ENCODE measurements around the gene DOK4. TPM values are rescaled to one million over a fixed set of nuclear protein-coding genes. Genes with fewer than 3 reads are reported as not detected.
A peak's percentile ranks its signal among the peaks of the same experiment; 100 is the strongest.

Gene DOK4
- total RNA-seq, 1 experiment from 2014 or later, result 23.0 TPM

DNA sequence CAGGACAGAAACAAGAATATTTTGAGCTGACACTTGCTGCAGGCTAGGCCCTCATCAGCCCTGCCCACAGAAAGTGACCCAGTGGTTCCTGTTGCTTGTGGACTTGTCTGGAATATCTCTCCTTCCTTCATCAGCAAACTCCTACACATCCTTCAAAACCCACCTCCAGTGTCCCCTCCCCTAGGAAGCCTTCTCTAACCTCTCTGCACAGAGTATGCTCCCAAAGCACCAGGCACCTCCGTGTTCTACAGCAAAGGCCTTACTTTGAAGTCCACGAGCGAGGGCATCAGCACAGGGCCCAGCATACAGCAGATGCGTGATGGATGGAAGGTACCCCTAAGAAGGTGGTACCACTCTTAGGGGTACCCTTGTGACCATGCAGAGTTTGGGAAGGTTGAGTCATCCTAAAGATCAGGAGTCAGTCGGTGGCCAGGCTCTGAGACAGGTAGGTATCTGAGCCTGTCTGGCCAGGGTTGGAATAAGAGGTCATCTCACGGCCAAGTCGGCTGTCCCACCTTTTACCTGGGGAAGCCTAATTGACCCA is 48.1 kb upstream of the DOK4 start:
- H3K27ac Mint-ChIP-seq (ENCODE audit: unreplicated experiment), result no peak overlapping the region
- TF ChIP-seq, protein P1, sequence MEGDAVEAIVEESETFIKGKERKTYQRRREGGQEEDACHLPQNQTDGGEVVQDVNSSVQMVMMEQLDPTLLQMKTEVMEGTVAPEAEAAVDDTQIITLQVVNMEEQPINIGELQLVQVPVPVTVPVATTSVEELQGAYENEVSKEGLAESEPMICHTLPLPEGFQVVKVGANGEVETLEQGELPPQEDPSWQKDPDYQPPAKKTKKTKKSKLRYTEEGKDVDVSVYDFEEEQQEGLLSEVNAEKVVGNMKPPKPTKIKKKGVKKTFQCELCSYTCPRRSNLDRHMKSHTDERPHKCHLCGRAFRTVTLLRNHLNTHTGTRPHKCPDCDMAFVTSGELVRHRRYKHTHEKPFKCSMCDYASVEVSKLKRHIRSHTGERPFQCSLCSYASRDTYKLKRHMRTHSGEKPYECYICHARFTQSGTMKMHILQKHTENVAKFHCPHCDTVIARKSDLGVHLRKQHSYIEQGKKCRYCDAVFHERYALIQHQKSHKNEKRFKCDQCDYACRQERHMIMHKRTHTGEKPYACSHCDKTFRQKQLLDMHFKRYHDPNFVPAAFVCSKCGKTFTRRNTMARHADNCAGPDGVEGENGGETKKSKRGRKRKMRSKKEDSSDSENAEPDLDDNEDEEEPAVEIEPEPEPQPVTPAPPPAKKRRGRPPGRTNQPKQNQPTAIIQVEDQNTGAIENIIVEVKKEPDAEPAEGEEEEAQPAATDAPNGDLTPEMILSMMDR (IDR thresholded peaks at IDR 0.05; ENCODE audit: unreplicated experiment), result no peak
- intact Hi-C loops (cut with micrococcal nuclease; ENCODE audit: unreplicated experiment), result no loop called here
- peak overlapping the region; percentile 66 for H3K4me3 Mint-ChIP-seq (ENCODE audit: low read depth, unreplicated experiment)
- H3K9me3 Mint-ChIP-seq (ENCODE audit: low read depth, unreplicated experiment), result no peaks in the 10 kb centered on the region
- no TSS peak for BruUV-seq (replicated peaks)
- peaks cover 43% of the 10 kb centered on the region for H3K4me1 Mint-ChIP-seq (ENCODE audit: low read depth, unreplicated experiment)
- no peak for DNase-seq
- H3K27me3 Mint-ChIP-seq (ENCODE audit: unreplicated experiment), result peaks cover 52% of the 10 kb centered on the region
- peaks cover 20% of the 10 kb centered on the region for H3K36me3 Mint-ChIP-seq (ENCODE audit: insufficient read depth, unreplicated experiment)
- CTCF ChIA-PET, result no interaction called here

DNA sequence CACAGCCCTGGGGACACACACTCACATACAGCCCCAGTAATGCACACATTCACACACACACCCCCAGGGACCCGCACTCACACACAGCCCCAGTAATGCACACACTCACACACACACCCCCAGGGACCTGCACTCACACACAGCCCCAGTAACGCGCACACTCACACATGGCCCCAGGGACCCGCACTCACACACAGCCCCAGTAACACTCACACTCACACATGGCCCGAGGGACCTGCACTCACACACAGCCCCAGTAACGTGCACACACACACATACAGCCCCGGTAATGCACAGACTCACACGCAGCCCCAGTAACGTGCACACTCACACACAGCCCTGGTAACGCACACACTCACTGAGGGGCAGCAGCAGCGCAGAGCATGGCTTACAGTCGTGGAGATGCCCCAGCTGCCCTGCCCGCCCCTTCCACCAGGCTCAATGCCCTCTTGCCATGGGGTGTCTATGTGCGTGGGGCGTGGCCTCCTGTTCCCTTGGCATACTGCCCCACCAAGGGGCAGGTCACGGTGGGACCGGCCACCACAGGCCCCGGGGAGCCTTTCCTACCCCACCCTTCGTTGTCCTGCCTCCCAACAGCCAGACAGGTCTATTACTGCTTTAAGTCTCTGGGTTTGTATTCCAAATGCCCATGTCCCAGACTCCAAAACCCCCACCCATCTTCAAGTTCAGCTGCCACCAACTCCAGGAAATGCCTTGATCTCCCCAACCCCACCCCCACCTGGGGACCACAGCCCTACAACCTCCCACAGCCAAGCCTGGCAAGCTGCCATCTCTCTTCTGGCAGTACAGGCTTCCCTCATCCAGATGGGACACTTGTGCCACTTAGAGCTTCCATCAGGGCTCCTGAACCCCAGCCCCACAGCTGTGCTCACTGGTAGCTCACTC is 47.4 kb upstream of the DOK4 start:
- peaks cover 20% of the 10 kb centered on the region for H3K36me3 Mint-ChIP-seq (ENCODE audit: insufficient read depth, unreplicated experiment)
- intact Hi-C loops (cut with micrococcal nuclease; ENCODE audit: unreplicated experiment), result no loop called here
- no peak overlapping the region for H3K27ac Mint-ChIP-seq (ENCODE audit: unreplicated experiment)
- H3K4me3 Mint-ChIP-seq (ENCODE audit: low read depth, unreplicated experiment), result no peak overlapping the region
- TF ChIP-seq, protein P1 (IDR thresholded peaks at IDR 0.05; ENCODE audit: unreplicated experiment), result no peak
- H3K27me3 Mint-ChIP-seq (ENCODE audit: unreplicated experiment), result peaks cover 50% of the 10 kb centered on the region
- no peaks in the 10 kb centered on the region for H3K9me3 Mint-ChIP-seq (ENCODE audit: low read depth, unreplicated experiment)
- BruUV-seq (replicated peaks), result no TSS peak
- CTCF ChIA-PET, result no interaction called here
- peaks cover 47% of the 10 kb centered on the region for H3K4me1 Mint-ChIP-seq (ENCODE audit: low read depth, unreplicated experiment)
- peak; percentile 47 for DNase-seq

DNA sequence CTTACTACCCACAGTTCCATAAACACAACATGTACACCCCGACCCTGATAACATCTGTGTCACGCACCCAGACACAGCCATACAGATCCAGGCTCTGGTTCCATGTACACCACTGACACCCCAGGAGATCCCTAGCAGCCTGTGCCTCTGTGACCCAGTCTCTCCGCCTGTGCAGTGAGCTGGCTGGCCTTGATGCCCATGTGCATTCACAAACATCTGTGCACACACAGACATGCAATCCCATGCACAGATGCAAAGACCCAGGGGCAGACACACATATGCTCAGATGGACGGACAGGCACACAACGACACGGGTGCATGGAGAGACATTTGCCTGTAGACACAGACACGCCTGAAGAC is 46.0 kb upstream of the DOK4 start:
- intact Hi-C loops (cut with micrococcal nuclease; ENCODE audit: unreplicated experiment), result no loop called here
- Mint-ChIP-seq H3K4me1 (ENCODE audit: low read depth, unreplicated experiment) (peaks cover 47% of the 10 kb centered on the region), H3K27me3 (ENCODE audit: unreplicated experiment) (peaks cover 35% of the 10 kb centered on the region), H3K36me3 (ENCODE audit: insufficient read depth, unreplicated experiment) (peaks cover 19% of the 10 kb centered on the region), H3K4me3 (ENCODE audit: low read depth, unreplicated experiment) (no peak overlapping the region), H3K27ac (ENCODE audit: unreplicated experiment) (no peak overlapping the region), H3K9me3 (ENCODE audit: low read depth, unreplicated experiment) (no peaks in the 10 kb centered on the region)
- CTCF ChIA-PET, result no interaction called here
- no peak for DNase-seq
- no TSS peak for BruUV-seq (replicated peaks)
- TF ChIP-seq, protein P1 (IDR thresholded peaks at IDR 0.05; ENCODE audit: unreplicated experiment), result no peak

DNA sequence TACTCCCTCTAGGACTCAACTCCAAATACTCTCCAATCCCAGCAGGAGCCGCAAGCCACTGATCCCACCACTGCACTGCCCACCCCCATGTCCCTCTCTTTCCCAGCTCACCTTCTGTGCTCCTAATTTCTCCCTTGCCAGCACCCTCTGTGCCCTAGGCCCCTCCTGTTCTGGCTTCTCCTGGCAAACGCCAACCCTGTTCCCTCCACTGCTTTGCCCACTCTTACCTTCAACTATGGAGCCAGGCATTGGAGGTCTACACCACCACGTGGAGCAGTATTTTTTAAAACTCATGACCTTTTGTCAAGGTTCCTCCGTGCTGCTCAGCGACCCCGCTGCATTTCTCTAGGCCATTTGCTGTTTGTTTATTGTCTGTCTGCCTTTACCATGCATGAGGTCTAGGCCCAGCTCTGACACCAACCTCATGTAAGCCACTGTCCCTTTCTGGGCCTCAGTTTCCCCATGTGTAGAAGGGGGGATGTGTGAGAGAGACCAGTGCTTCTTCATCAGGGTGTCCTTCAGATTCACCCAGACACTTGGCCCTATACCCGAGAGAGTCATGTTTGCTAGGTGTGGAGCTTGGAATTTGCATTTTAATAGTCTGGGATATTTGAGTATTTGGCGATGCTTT is 45.5 kb upstream of the DOK4 start:
- CTCF ChIA-PET, result no interaction called here
- peaks cover 47% of the 10 kb centered on the region for H3K4me1 Mint-ChIP-seq (ENCODE audit: low read depth, unreplicated experiment)
- H3K4me3 Mint-ChIP-seq (ENCODE audit: low read depth, unreplicated experiment), result no peak overlapping the region
- TF ChIP-seq, protein P1 (IDR thresholded peaks at IDR 0.05; ENCODE audit: unreplicated experiment), result no peak
- H3K27ac Mint-ChIP-seq (ENCODE audit: unreplicated experiment), result no peak overlapping the region
- no peaks in the 10 kb centered on the region for H3K9me3 Mint-ChIP-seq (ENCODE audit: low read depth, unreplicated experiment)
- no peak for DNase-seq
- intact Hi-C loops (cut with micrococcal nuclease; ENCODE audit: unreplicated experiment), result no loop called here
- peaks cover 33% of the 10 kb centered on the region for H3K27me3 Mint-ChIP-seq (ENCODE audit: unreplicated experiment)
- H3K36me3 Mint-ChIP-seq (ENCODE audit: insufficient read depth, unreplicated experiment), result peaks cover 14% of the 10 kb centered on the region
- no TSS peak for BruUV-seq (replicated peaks)
